ENCODE data around the gene GPRC5B.

GPRC5B gene

GRCh38 chr16:19853742-19854542, 30.7 kb downstream of the GPRC5B start:
- Histone ChIP-seq H3K36me3 (replicated peaks; ENCODE audit: insufficient read depth, low read length) (no peaks in the 10 kb centered on the region), H4K20me1 (ENCODE audit: insufficient read depth, low read length) (no peaks in the 10 kb centered on the region), H3F3A (ENCODE audit: insufficient read depth, low read length) (no peaks in the 10 kb centered on the region), H3K9me3 (replicated peaks; ENCODE audit: insufficient read depth, low read length) (no peaks in the 10 kb centered on the region), H3K4me1 (ENCODE audit: low read length) (no peaks in the 10 kb centered on the region), H3K27me3 (replicated peaks; ENCODE audit: insufficient read depth, low read length) (no peaks in the 10 kb centered on the region), H3K9ac (ENCODE audit: low read length) (no peak overlapping the region), H3K4me3 (ENCODE audit: low read length) (no peak overlapping the region), H3K9me2 (replicated peaks; ENCODE audit: insufficient read depth, low read length) (no peaks in the 10 kb centered on the region), H3K4me2 (ENCODE audit: low read depth, low read length) (no peak overlapping the region), H3K79me2 (ENCODE audit: low read length) (no peaks in the 10 kb centered on the region), H3K27ac (ENCODE audit: low read length) (no peak overlapping the region), H2AFZ (ENCODE audit: low read length) (no peak overlapping the region)
- TF ChIP-seq CTCF (IDR thresholded peaks at IDR 0.05; ENCODE audit: low read length), result no peak
- no peak for TF ChIP-seq EZH2phosphoT487 (IDR thresholded peaks at IDR 0.05; ENCODE audit: low read length)
- no peak for TF ChIP-seq EZH2 (optimal IDR thresholded peaks at IDR 0.05; ENCODE audit: low read depth, low read length)
- DNase-seq, result no peak

DNA sequence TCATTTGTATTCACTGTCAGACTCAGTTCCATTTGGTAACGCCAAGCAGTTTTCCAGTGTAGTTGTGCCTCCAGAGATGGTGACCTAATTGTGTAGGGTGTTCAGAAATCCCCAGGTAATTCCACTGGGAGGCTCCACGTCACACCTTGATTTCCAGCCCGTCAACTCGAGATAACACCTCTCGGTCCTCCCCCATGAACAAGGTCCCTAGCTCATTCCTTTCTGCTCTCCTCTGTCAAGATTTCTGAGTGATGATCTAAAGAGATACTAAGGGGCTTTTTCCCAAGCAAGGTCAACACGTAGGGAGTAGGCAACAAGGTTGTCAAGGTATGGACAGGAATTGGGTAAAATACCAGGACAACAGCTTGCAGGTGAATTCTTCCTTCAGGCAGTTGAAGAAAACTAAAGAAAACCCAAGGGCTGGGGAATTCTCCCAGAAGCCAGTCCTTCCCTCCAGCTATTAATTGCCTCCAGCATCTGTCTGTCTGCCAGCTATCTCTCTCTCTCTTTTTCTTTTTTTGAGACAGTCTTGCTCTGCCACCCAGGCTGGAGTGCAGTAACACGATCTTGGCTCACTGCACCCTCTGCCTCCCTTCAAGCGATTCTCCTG, 31.4 kb downstream of the GPRC5B start:
- no peak overlapping the region for H3K4me2 ChIP-seq (ENCODE audit: low read depth, low read length)
- no peaks in the 10 kb centered on the region for H3F3A ChIP-seq (ENCODE audit: insufficient read depth, low read length)
- no peak overlapping the region for H3K27ac ChIP-seq (ENCODE audit: low read length)
- H3K36me3 ChIP-seq (replicated peaks; ENCODE audit: insufficient read depth, low read length), result no peaks in the 10 kb centered on the region
- TF ChIP-seq CTCF (IDR thresholded peaks at IDR 0.05; ENCODE audit: low read length) (no peak), EZH2 (optimal IDR thresholded peaks at IDR 0.05; ENCODE audit: low read depth, low read length) (no peak), EZH2phosphoT487 (IDR thresholded peaks at IDR 0.05; ENCODE audit: low read length) (no peak)
- no peak overlapping the region for H2AFZ ChIP-seq (ENCODE audit: low read length)
- no peaks in the 10 kb centered on the region for H3K9me2 ChIP-seq (replicated peaks; ENCODE audit: insufficient read depth, low read length)
- no peak for DNase-seq
- H3K9ac ChIP-seq (ENCODE audit: low read length), result no peak overlapping the region
- H4K20me1 ChIP-seq (ENCODE audit: insufficient read depth, low read length), result no peaks in the 10 kb centered on the region
- H3K27me3 ChIP-seq (replicated peaks; ENCODE audit: insufficient read depth, low read length), result no peaks in the 10 kb centered on the region
- H3K4me3 ChIP-seq (ENCODE audit: low read length), result no peak overlapping the region
- H3K4me1 ChIP-seq (ENCODE audit: low read length), result no peaks in the 10 kb centered on the region
- no peaks in the 10 kb centered on the region for H3K79me2 ChIP-seq (ENCODE audit: low read length)
- no peaks in the 10 kb centered on the region for H3K9me3 ChIP-seq (replicated peaks; ENCODE audit: insufficient read depth, low read length)

DNA sequence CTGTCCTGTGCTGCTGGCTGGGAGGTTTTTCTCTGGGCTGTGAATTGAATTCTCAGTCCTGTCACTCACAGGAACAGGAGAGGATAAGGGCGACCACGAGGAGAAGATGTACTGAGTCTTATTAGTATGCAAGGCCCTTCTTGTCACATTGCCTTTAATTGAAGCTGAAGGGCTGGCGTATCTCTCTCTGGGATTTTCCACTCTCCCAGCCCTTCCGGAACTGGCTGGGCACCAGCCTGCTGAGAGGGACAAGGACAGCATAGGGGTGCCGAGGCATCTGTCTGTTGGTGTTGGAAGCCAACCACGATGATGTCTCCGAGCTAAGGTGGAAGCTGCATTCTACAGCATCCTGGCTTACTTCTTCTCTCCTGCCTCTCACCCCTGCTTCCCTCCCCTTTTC, 33.2 kb downstream of the GPRC5B start:
- no peaks in the 10 kb centered on the region for H3K79me2 ChIP-seq (ENCODE audit: low read length)
- no peak overlapping the region for H3K27ac ChIP-seq (ENCODE audit: low read length)
- H3K4me2 ChIP-seq (ENCODE audit: low read depth, low read length), result no peak overlapping the region
- H3K27me3 ChIP-seq (replicated peaks; ENCODE audit: insufficient read depth, low read length), result no peaks in the 10 kb centered on the region
- no peak for DNase-seq
- H3K9me3 ChIP-seq (replicated peaks; ENCODE audit: insufficient read depth, low read length), result no peaks in the 10 kb centered on the region
- no peak overlapping the region for H3K4me3 ChIP-seq (ENCODE audit: low read length)
- no peaks in the 10 kb centered on the region for H3K9me2 ChIP-seq (replicated peaks; ENCODE audit: insufficient read depth, low read length)
- no peaks in the 10 kb centered on the region for H4K20me1 ChIP-seq (ENCODE audit: insufficient read depth, low read length)
- H2AFZ ChIP-seq (ENCODE audit: low read length), result no peak overlapping the region
- no peak overlapping the region for H3K9ac ChIP-seq (ENCODE audit: low read length)
- H3K36me3 ChIP-seq (replicated peaks; ENCODE audit: insufficient read depth, low read length), result no peaks in the 10 kb centered on the region
- H3F3A ChIP-seq (ENCODE audit: insufficient read depth, low read length), result no peaks in the 10 kb centered on the region
- no peaks in the 10 kb centered on the region for H3K4me1 ChIP-seq (ENCODE audit: low read length)
- TF ChIP-seq CTCF (IDR thresholded peaks at IDR 0.05; ENCODE audit: low read length), result no peak
- TF ChIP-seq EZH2phosphoT487 (IDR thresholded peaks at IDR 0.05; ENCODE audit: low read length), result no peak
- no peak for TF ChIP-seq EZH2 (optimal IDR thresholded peaks at IDR 0.05; ENCODE audit: low read depth, low read length)
